Suprapubic skin (tissue), 4 donors: Measurements from ENCODE around the gene OR10K1. TPM values are rescaled to one million over a fixed set of nuclear protein-coding genes. Genes with fewer than 3 reads are reported as not detected.

Experiments used
- DNase-seq, 2 donors: peaks; one replicate each; pipeline ENCODE4 v3.0.0-alpha.2; 2019; ENCODE audit warnings: low spot score in 2 of 2
- H3K27ac ChIP-seq: fragments of 200-600 bp; sonication (generic); one replicate; pipeline ENCODE4 v1.5.1; 2019
- H3K27me3 ChIP-seq: fragments of 200-600 bp; sonication (generic); one replicate; pipeline ENCODE4 v1.5.1; 2019
- H3K36me3 ChIP-seq: fragments of 200-600 bp; sonication (generic); one replicate; pipeline ENCODE4 v1.5.1; 2019
- H3K4me1 ChIP-seq: fragments of 200-600 bp; sonication (generic); one replicate; pipeline ENCODE4 v1.5.1; 2019
- H3K4me3 ChIP-seq: fragments of 200-600 bp; sonication (generic); one replicate; pipeline ENCODE4 v1.5.1; 2019; ENCODE audit warnings: mild to moderate bottlenecking
- H3K9me3 ChIP-seq: fragments of 200-600 bp; sonication (generic); one replicate; pipeline ENCODE4 v1.5.1; 2019
- EP300 ChIP-seq: sonication (generic); formaldehyde crosslinking; IDR thresholded peaks from one replicate; pipeline ENCODE4 v1.6.1; 2017; ENCODE audit warnings: antibody characterized with exemption
- POLR2A ChIP-seq, 2 donors: fragments of 450-650 bp; IDR thresholded peaks; one replicate each; pipeline ENCODE4 v1.6.1; 2017; ENCODE audit warnings: antibody characterized with exemption in 2 of 2, mild to moderate bottlenecking in 2 of 2, moderate library complexity in 2 of 2
- POLR2AphosphoS5 ChIP-seq, 3 donors: sonication (generic); formaldehyde crosslinking; IDR thresholded peaks; one replicate each; pipeline ENCODE4 v1.6.1; 2017; ENCODE audit warnings: antibody characterized with exemption in 3 of 3
- total RNA-seq, 4 donors: library from RNA; depleted of rRNA; stranded (reverse); fragments of >200 nt; gene quantifications; one replicate each; pipeline ENCODE4 v1.1.0, GENCODE V29; 2016
- TF ChIP-seq, protein P1 (sequence below), 2 donors: fragments of 200-600 bp in 1 of 2; fragments of 450-650 bp in 1 of 2; sonication (generic) in 1 of 2; IDR thresholded peaks; one replicate each; pipeline ENCODE4 v1.5.1; 2016 to 2019; ENCODE audit warnings: antibody characterized with exemption in 2 of 2, mild to moderate bottlenecking in 1 of 2, moderate library complexity in 1 of 2

OR10K1 gene
- total RNA-seq, 4 donors from 2014 or later, result not detected

DNA sequence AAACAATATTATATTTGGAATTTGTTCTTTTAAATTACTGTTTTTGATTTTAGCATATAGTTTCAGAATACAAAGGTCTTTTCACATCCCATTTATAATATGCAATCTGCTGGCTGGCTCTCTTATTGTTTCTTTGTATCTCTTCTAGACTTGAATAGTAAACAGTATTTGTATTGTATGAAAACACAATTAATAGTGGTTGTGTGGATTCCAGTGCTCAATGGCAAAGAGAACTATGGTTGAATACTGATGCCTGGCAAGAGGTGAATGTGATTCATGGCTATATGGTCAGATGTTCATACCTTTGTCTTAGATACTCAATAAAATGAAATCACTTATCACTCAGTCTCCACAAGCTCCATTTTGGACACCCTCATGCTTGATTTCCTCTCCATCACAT, 55.3 kb downstream of the OR10K1 start:
- no peaks in the 10 kb centered on the region for H3K4me1 ChIP-seq
- DNase-seq, result no peak

More for the DNA sequence above, 55.3 kb downstream of the OR10K1 start:
- H3K4me3 ChIP-seq, result no peak overlapping the region
- H3K36me3 ChIP-seq, result no peaks in the 10 kb centered on the region
- H3K9me3 ChIP-seq, result no peaks in the 10 kb centered on the region
- no peak overlapping the region for H3K27ac ChIP-seq
- TF ChIP-seq POLR2AphosphoS5 (IDR thresholded peaks at IDR 0.05) (no peak), POLR2A (IDR thresholded peaks at IDR 0.05) (no peak), EP300 (no peak)
- TF ChIP-seq, protein P1, sequence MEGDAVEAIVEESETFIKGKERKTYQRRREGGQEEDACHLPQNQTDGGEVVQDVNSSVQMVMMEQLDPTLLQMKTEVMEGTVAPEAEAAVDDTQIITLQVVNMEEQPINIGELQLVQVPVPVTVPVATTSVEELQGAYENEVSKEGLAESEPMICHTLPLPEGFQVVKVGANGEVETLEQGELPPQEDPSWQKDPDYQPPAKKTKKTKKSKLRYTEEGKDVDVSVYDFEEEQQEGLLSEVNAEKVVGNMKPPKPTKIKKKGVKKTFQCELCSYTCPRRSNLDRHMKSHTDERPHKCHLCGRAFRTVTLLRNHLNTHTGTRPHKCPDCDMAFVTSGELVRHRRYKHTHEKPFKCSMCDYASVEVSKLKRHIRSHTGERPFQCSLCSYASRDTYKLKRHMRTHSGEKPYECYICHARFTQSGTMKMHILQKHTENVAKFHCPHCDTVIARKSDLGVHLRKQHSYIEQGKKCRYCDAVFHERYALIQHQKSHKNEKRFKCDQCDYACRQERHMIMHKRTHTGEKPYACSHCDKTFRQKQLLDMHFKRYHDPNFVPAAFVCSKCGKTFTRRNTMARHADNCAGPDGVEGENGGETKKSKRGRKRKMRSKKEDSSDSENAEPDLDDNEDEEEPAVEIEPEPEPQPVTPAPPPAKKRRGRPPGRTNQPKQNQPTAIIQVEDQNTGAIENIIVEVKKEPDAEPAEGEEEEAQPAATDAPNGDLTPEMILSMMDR (IDR thresholded peaks at IDR 0.05), result no peak
- H3K27me3 ChIP-seq, result no peaks in the 10 kb centered on the region

Other genes starting within 250 kb of the OR10K1 start
- 10 to 100 TPM; 15.0 to 21.5 (median 19.9) TPM for gene CD1A, start 207.4 kb upstream of the OR10K1 start, total RNA-seq
- gene CD1C, start 171.9 kb upstream of the OR10K1 start, total RNA-seq, result 1 to 10 TPM; 3.9 to 8.6 (median 5.2) TPM
- gene CD1B, start 130.3 kb upstream of the OR10K1 start, total RNA-seq, result not detected
- 10 to 100 TPM in 1 of 4 donors, 1 to 10 TPM in 3; 4.9 to 10.5 (median 9.4) TPM for gene CD1E, start 107.9 kb upstream of the OR10K1 start, total RNA-seq
- not detected for gene OR10T2, start 62.4 kb upstream of the OR10K1 start, total RNA-seq
- not detected for gene OR10K2, start 35.6 kb upstream of the OR10K1 start, total RNA-seq
- gene OR10R2, start 10.4 kb downstream of the OR10K1 start, total RNA-seq, result not detected
- gene OR6Y1, start 92.6 kb downstream of the OR10K1 start, total RNA-seq, result not detected
- not detected for gene OR6P1, start 108.7 kb downstream of the OR10K1 start, total RNA-seq
- not detected for gene OR10X1, start 118.1 kb downstream of the OR10K1 start, total RNA-seq
- gene OR10Z1, start 143.4 kb downstream of the OR10K1 start, total RNA-seq, result not detected
- under 1 TPM in 1 of 4 donors, not detected in 3; 0.24 TPM for gene SPTA1, start 224.9 kb downstream of the OR10K1 start, total RNA-seq
- gene OR6K2, start 238.8 kb downstream of the OR10K1 start, total RNA-seq, result not detected